ENCODE results near the gene EPC1. TPM values are rescaled to one million over a fixed set of nuclear protein-coding genes. Genes with fewer than 3 reads are reported as not detected.

The EPC1 gene
- total RNA-seq, 1 experiment from 2014 or later: 21.5 TPM

GRCh38 chr10:32327364-32327691 lies 19.6 kb downstream of the EPC1 start:
- no TSS peak for BruUV-seq (replicated peaks)
- Histone ChIP-seq H3K4me2 (no peak overlapping the region), H3K9me2 (ENCODE audit: insufficient read depth) (no peaks in the 10 kb centered on the region), H3K4me1 (replicated peaks; ENCODE audit: insufficient read depth) (no peaks in the 10 kb centered on the region; the same call in 1 of the 2 replicates), H3K27ac (no peak overlapping the region), H2AFZ (no peak overlapping the region), H3K4me3 (no peak overlapping the region), H3K27me3 (ENCODE audit: insufficient read depth, low read depth) (no peaks in the 10 kb centered on the region), H4K20me1 (ENCODE audit: insufficient read depth) (peaks cover 29% of the 10 kb centered on the region), H3K9me3 (ENCODE audit: insufficient read depth, low read depth) (no peaks in the 10 kb centered on the region), H3F3A (ENCODE audit: insufficient read depth, low read depth) (no peaks in the 10 kb centered on the region), H3K36me3 (ENCODE audit: low read depth) (no peaks in the 10 kb centered on the region), H3K79me2 (ENCODE audit: low read depth) (peaks cover 98% of the 10 kb centered on the region)
- POLR2A ChIA-PET (ENCODE audit: unreplicated experiment): no interaction called here
- intact Hi-C loops (cut with micrococcal nuclease; ENCODE audit: unreplicated experiment): no loop called here
- no peak for TF ChIP-seq CTCF (conservative IDR thresholded peaks at IDR 0.05)
- no peak for TF ChIP-seq EZH2 (IDR thresholded peaks at IDR 0.05; ENCODE audit: low read depth)
- no peak for DNase-seq
- CTCF ChIA-PET: no interaction called here

GRCh38 chr10:32326680-32327363 lies 20.1 kb downstream of the EPC1 start:
- Histone ChIP-seq H3K4me3 (no peak overlapping the region), H3K9me2 (ENCODE audit: insufficient read depth) (no peaks in the 10 kb centered on the region), H3K9me3 (ENCODE audit: insufficient read depth, low read depth) (no peaks in the 10 kb centered on the region), H3K27me3 (ENCODE audit: insufficient read depth, low read depth) (no peaks in the 10 kb centered on the region), H3K4me2 (no peak overlapping the region), H2AFZ (no peak overlapping the region), H3K27ac (no peak overlapping the region), H3K4me1 (replicated peaks; ENCODE audit: insufficient read depth) (no peaks in the 10 kb centered on the region; the same call in 1 of the 2 replicates), H4K20me1 (ENCODE audit: insufficient read depth) (peaks cover 24% of the 10 kb centered on the region), H3K79me2 (ENCODE audit: low read depth) (peaks cover 98% of the 10 kb centered on the region), H3K36me3 (ENCODE audit: low read depth) (no peaks in the 10 kb centered on the region), H3F3A (ENCODE audit: insufficient read depth, low read depth) (no peaks in the 10 kb centered on the region)
- DNase-seq: no peak
- intact Hi-C loops (cut with micrococcal nuclease; ENCODE audit: unreplicated experiment): no loop called here
- ChIA-PET CTCF (no interaction called here), POLR2A (ENCODE audit: unreplicated experiment) (no interaction called here)
- no TSS peak for BruUV-seq (replicated peaks)
- TF ChIP-seq EZH2 (IDR thresholded peaks at IDR 0.05; ENCODE audit: low read depth): no peak
- TF ChIP-seq CTCF (conservative IDR thresholded peaks at IDR 0.05): no peak

GRCh38 chr10:32326119-32326518 lies 20.8 kb downstream of the EPC1 start:
- CTCF ChIA-PET: no interaction called here

More at GRCh38 chr10:32326119-32326518, 20.8 kb downstream of the EPC1 start:
- H3K27ac ChIP-seq: no peak overlapping the region
- H3K4me1 ChIP-seq (replicated peaks; ENCODE audit: insufficient read depth): no peaks in the 10 kb centered on the region
- H3K36me3 ChIP-seq (ENCODE audit: low read depth): no peaks in the 10 kb centered on the region
- TF ChIP-seq CTCF (conservative IDR thresholded peaks at IDR 0.05) (no peak), EZH2 (IDR thresholded peaks at IDR 0.05; ENCODE audit: low read depth) (no peak)
- H3K9me3 ChIP-seq (ENCODE audit: insufficient read depth, low read depth): no peaks in the 10 kb centered on the region
- H4K20me1 ChIP-seq (ENCODE audit: insufficient read depth): peaks cover 23% of the 10 kb centered on the region
- no TSS peak for BruUV-seq (replicated peaks)
- H3K4me3 ChIP-seq: no peak overlapping the region
- intact Hi-C loops (cut with micrococcal nuclease; ENCODE audit: unreplicated experiment): no loop called here
- H3K79me2 ChIP-seq (ENCODE audit: low read depth): peaks cover 98% of the 10 kb centered on the region
- H3K4me2 ChIP-seq: no peak overlapping the region
- no peak overlapping the region for H2AFZ ChIP-seq
- H3K9me2 ChIP-seq (ENCODE audit: insufficient read depth): no peaks in the 10 kb centered on the region
- H3K27me3 ChIP-seq (ENCODE audit: insufficient read depth, low read depth): no peaks in the 10 kb centered on the region
- no peaks in the 10 kb centered on the region for H3F3A ChIP-seq (ENCODE audit: insufficient read depth, low read depth)
- DNase-seq: no peak
- POLR2A ChIA-PET (ENCODE audit: unreplicated experiment): no interaction called here

All from PC-9 (cell line).